ENCODE results near the gene FMNL1.

DNA sequence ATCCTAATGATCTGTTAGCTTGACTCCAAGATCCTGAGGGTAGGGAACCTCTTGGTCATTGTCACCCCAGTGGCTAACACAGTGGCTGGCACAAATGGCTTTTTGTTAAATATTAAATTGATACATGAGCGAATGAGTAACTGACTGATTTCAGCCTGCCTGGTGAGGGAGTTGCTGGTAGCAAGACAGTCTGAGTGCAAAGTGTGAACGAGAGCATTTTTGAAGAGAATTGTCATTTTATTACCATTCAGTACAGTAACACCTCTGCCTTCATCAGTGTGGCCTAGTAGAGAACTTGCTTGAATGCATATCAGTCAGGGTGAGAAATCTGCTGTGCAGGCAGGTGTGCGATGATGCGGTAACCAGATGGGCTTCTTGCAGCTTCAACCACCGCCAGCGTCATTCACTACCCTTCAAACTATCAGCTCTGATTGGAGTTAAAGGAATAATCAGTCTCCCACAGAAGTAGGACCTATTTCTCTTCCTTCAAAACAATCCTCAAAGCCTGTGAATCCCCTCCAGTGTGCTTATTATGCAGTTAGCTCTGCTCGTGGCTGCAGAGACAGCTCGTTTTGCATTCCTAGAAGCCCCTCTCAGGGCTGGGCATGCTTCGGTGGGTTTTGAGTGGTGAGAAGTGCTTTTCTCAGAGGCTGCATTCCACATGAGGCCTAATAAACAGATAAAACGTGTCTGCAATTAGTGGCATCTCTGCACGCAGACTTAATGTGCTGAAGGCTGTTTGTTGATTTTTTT, 31.0 kb upstream of the FMNL1 start:
- TF ChIP-seq, protein P1, sequence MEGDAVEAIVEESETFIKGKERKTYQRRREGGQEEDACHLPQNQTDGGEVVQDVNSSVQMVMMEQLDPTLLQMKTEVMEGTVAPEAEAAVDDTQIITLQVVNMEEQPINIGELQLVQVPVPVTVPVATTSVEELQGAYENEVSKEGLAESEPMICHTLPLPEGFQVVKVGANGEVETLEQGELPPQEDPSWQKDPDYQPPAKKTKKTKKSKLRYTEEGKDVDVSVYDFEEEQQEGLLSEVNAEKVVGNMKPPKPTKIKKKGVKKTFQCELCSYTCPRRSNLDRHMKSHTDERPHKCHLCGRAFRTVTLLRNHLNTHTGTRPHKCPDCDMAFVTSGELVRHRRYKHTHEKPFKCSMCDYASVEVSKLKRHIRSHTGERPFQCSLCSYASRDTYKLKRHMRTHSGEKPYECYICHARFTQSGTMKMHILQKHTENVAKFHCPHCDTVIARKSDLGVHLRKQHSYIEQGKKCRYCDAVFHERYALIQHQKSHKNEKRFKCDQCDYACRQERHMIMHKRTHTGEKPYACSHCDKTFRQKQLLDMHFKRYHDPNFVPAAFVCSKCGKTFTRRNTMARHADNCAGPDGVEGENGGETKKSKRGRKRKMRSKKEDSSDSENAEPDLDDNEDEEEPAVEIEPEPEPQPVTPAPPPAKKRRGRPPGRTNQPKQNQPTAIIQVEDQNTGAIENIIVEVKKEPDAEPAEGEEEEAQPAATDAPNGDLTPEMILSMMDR (IDR thresholded peaks at IDR 0.05; ENCODE audit: low read depth, low read length, missing input control): no peak
- TF ChIP-seq HNF4G (IDR thresholded peaks at IDR 0.05) (no peak), RAD21 (IDR thresholded peaks at IDR 0.05) (peak in 1 of 2 donors; percentile 36), YY1 (IDR thresholded peaks at IDR 0.05) (peak; percentile 40), SP1 (IDR thresholded peaks at IDR 0.05) (peak; percentile 72), FOXA1 (IDR thresholded peaks at IDR 0.05) (no peak)
- TF ChIP-seq, protein P2, sequence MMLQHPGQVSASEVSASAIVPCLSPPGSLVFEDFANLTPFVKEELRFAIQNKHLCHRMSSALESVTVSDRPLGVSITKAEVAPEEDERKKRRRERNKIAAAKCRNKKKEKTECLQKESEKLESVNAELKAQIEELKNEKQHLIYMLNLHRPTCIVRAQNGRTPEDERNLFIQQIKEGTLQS (IDR thresholded peaks at IDR 0.05): no peak
- TF ChIP-seq, protein P3, sequence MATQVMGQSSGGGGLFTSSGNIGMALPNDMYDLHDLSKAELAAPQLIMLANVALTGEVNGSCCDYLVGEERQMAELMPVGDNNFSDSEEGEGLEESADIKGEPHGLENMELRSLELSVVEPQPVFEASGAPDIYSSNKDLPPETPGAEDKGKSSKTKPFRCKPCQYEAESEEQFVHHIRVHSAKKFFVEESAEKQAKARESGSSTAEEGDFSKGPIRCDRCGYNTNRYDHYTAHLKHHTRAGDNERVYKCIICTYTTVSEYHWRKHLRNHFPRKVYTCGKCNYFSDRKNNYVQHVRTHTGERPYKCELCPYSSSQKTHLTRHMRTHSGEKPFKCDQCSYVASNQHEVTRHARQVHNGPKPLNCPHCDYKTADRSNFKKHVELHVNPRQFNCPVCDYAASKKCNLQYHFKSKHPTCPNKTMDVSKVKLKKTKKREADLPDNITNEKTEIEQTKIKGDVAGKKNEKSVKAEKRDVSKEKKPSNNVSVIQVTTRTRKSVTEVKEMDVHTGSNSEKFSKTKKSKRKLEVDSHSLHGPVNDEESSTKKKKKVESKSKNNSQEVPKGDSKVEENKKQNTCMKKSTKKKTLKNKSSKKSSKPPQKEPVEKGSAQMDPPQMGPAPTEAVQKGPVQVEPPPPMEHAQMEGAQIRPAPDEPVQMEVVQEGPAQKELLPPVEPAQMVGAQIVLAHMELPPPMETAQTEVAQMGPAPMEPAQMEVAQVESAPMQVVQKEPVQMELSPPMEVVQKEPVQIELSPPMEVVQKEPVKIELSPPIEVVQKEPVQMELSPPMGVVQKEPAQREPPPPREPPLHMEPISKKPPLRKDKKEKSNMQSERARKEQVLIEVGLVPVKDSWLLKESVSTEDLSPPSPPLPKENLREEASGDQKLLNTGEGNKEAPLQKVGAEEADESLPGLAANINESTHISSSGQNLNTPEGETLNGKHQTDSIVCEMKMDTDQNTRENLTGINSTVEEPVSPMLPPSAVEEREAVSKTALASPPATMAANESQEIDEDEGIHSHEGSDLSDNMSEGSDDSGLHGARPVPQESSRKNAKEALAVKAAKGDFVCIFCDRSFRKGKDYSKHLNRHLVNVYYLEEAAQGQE (IDR thresholded peaks at IDR 0.05): peak; percentile 58
- TF ChIP-seq, protein P4, sequence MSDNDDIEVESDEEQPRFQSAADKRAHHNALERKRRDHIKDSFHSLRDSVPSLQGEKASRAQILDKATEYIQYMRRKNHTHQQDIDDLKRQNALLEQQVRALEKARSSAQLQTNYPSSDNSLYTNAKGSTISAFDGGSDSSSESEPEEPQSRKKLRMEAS (IDR thresholded peaks at IDR 0.05): no peak

All from liver (tissue), 3 donors.